Non-pigmented ciliary epithelial cell (primary cell): ENCODE data around the gene GHRL.

ENCODE experiments used
- DNase-seq: peaks from one replicate; pipeline ENCODE4 v3.0.0-alpha.2; 2010; ENCODE audit warnings: low read depth

GHRL gene

GRCh38 chr3:10327592-10327991 is 34.8 kb upstream of the GHRL start:
- no peak for DNase-seq

DNA sequence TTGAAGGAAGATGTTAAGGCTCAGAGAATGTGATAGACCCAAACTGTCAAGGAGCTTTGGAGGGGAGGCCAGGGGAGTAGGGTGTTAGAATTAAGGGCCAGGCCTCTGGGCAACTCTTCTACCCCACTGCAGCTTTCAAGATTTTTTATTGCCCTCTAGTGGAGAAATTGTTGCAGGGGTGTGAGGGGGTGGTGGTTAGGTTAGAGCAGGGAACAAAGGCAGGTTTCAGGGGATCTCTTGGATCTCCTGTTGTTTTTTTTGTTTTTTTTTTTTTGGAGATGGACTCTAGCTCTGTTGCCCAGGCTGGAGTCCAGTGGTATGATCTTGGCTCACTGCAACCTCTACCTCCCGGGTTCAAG is 29.6 kb upstream of the GHRL start:
- no peak for DNase-seq

- no peak for DNase-seq
These were observed 29.0 kb upstream of the GHRL start for GRCh38 chr3:10321630-10322351.

GRCh38 chr3:10320320-10320677 is 27.6 kb upstream of the GHRL start:
- no peak for DNase-seq

DNA sequence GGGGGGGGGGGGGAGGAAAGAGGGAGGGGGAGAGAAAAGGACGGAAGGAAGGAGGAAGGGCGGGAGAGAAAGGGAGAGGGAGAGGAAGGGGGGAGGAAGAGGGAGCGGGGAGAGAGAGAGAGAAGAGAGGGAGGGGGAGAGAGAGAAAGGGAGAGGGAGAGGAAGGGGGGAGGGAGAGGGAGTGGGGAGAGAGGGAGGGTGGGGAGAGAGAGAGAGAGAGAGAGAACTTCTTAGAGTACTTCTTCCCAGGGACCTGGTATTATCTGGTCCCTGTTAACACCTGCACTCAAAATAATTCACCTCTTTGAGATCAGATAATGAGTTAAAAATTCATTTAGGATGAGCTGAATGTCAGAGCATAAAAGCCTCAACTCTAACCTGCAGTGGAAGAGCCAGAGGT is 27.1 kb upstream of the GHRL start:
- DNase-seq = no peak

- no peak for DNase-seq
These were observed 26.5 kb upstream of the GHRL start for GRCh38 chr3:10319251-10319650.

DNA sequence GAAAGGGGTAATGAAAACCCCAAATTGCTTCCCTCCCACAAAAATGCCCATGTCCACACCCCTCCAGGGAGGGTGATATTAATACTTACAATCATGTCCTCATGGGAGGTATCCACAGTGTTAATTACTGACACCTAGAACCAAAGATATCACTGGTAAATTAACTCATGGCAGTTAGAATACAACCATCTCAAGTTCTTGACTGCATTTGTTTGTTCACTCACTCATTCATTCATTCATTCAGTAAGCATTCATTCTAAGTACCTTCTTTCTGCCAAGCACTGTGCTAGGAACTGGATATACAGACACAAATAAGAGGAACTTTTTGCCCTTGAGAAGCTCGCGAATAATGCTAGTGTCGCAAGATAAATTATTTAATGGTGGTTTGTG is 25.2 kb upstream of the GHRL start:
- DNase-seq = no peak

DNA sequence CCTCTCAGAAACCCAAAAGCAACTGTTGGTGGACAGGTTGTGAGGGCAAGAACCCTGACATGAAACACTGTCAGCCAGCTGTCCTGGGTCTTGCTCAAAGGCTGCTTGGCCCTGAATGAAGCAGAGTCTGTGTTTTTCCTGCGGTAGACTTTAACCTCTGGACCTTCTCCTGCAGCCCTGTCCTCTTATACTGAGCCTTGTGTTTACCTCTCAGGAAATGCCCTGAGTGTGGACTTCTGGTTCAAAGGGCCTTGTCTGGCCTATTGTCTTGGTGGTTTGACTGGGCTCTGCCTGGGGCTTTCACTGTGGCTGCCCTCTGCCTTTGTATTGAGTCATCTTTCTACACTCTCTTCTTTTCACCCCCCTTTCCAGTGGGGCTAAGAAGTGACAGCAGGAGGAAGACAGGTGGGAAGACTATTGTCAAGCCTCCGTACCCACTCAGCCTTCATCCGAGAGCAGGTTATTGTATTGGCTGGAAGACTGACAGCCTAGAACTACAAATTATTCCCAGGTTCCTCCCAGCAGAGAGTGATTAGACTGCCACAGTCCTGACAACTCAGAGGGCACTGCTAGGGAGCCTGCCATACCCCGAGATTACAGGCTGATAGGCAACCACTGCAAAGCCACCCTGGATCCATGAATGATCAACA is 24.7 kb upstream of the GHRL start:
- no peak for DNase-seq

DNA sequence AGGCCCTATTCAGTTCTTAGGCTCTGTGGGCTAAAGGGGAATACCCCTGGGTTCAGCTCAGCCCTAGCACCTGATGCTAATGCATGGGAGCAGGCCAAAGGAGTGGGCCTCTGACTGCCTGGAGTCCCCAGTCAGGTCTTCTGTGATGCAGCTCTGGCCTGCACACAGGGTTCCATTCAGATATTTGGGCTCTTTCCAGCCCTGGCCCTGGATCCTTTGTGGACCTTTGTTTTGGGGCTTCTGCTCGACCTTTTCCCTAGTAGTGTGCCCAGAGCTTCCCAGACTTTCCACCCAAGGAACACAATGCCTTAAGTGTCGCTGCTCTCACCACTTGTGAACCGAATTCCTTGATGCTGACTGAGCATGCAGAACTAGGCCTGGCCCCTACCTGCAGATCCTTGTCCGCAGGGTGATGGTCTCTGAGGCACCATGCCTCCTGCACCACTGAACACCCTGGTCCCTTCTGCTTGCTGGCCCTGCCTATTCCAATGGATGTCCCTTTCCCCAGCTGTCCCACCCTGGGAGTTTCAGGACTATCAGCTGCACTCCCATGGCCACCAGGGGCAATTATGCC is 23.1 kb upstream of the GHRL start:
- no peak for DNase-seq

GRCh38 chr3:10315101-10315500 is 22.4 kb upstream of the GHRL start:
- no peak for DNase-seq

GRCh38 chr3:10312861-10313260 is 20.1 kb upstream of the GHRL start:
- DNase-seq = no peak

GRCh38 chr3:10312391-10312790 is 19.6 kb upstream of the GHRL start:
- DNase-seq = no peak

GRCh38 chr3:10311710-10312109 is 19.0 kb upstream of the GHRL start:
- no peak for DNase-seq

- no peak for DNase-seq
These were observed 17.8 kb upstream of the GHRL start for GRCh38 chr3:10310578-10310977.

DNA sequence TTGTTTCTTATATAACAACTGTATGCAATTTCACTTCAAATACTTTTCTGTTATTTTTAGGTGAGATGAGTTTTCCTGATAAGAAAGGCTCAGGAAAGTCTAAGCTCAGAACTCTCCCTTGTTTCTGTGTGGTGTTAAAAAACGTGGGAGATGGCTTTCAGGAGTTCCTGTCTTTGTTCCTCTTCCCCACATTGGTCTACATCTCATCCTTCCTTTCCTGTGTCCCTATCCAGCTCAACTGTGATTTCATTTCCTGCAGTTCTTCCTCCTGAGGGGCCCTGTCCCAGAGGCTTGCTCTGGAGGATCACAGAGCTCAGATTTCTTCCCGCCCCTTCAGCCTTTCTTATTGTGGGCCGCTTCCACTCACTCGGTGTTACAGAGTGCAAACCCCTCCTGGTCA is 17.0 kb upstream of the GHRL start:
- DNase-seq = no peak

DNA sequence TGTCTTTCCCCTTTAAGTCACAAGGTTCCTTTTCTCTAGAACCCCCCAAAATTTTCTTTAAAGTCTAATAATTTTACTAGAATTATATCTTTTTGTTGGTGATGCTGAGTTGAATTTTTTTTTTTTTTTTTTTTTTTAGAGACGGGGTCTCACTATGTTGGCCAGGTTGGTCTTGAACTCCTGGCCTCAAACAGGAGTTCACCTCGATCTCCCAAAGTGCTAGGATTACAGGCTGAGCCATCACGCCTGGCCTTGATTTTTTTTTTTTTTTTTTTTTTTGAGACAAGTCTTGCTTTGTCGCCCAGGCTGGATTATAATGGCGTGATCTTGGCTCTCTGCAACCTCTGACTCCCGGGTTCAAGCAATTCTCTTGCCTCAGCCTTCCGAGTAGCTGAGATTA is 15.9 kb upstream of the GHRL start:
- DNase-seq = no peak

DNA sequence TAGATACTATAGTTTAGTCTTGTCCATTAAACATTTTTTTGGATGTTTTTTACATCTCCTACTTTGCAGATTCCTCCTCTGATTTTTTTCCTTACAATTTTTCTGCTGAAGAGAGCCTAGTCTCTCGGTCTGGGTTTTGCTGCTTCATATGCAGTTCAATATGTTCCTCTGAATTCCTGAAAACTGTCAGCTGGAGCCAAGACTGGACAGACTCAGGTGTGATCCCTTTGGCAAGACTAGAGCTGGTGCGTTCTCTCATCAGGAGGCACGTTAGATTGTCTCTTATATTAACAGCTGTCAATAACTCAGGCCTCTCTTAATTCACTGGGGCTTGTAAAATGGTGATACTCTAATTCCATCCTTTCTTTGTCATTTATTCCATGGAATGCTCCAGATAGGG is 13.4 kb upstream of the GHRL start:
- no peak for DNase-seq

- DNase-seq = no peak
These were observed 12.7 kb upstream of the GHRL start for GRCh38 chr3:10305331-10305902.

GRCh38 chr3:10304905-10305304 is 12.2 kb upstream of the GHRL start:
- no peak for DNase-seq

DNA sequence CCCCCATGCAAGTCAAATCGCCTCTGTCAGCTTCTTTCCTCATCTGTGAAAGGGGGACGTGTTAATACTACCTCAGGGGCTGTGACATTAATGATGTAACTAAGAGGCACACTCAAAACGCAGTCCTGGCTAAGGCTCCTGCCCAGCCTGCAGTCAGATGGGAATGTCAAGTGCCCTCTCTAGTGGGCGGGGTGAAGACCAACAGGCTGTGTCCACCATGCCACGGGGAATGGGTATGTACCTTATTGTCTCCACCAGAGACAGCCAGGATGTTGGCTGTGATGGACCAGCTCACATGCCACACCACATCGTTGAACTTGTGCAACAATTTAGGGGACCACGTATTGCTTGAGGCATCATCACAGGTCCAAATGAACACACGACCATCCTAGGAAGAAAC is 11.0 kb upstream of the GHRL start:
- no peak for DNase-seq

- no peak for DNase-seq
These were observed 10.4 kb upstream of the GHRL start for GRCh38 chr3:10303105-10303504.

- no peak for DNase-seq
These were observed 7.3 kb upstream of the GHRL start for GRCh38 chr3:10300087-10300486.

DNA sequence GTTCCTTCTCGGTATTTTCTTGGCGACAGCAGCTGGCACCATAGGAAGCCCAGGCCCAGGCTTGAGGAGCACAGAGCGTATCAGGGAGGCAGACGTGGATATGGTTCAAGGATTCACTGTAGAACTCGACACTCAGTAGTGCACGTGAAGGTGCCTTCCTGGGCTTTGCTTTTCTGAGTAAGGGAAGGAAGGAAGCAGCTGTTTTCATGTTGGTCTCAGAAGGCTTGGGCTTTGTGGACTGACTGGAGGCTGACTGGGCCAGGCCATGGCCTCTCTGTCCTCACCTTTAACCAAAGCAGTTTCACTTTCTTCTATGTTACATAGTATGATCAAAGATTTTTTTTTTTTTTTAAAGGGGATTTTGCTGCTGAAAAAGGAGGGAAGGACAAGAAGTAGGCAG is 6.9 kb upstream of the GHRL start:
- no peak for DNase-seq

DNA sequence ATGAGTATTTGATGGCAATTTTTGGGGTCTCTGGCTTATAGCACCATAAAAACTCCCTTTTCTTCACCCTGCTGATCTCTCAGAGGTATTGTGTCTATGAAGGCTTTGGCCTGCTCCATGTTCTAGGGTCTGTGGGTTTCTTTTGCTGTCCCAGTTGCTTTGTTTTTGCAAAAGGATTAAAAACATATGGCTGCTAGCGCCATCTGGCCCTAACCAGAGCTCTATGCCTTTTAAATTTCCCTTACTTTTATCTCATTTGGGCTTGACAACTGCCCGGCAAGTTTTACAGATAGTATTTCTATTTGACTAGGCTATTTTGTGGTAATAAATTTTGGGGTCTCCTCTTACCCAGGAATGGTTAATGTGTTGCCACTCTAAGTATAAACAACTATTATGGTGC is 6.4 kb upstream of the GHRL start:
- DNase-seq = no peak
